ENCODE data around the gene ROBO1. TPM values are rescaled to one million over a fixed set of nuclear protein-coding genes. Genes with fewer than 3 reads are reported as not detected.

Gene ROBO1
- total RNA-seq, 1 experiment from 2014 or later: 35.5 TPM

- Histone ChIP-seq H3K36me3 (ENCODE audit: low read depth, low read length) (no peaks in the 10 kb centered on the region), H4K20me1 (ENCODE audit: low read length) (no peaks in the 10 kb centered on the region), H2AFZ (ENCODE audit: low read length) (no peak overlapping the region), H3K4me2 (ENCODE audit: low read length) (no peak overlapping the region), H3K27me3 (ENCODE audit: low read length) (no peaks in the 10 kb centered on the region), H3K27ac (ENCODE audit: low read length) (no peak overlapping the region), H3K9me2 (replicated peaks; ENCODE audit: low read length) (no peaks in the 10 kb centered on the region), H3K9me3 (ENCODE audit: low read length) (no peaks in the 10 kb centered on the region), H3F3A (ENCODE audit: low read length, unreplicated experiment) (no peaks in the 10 kb centered on the region), H3K9ac (ENCODE audit: low read length) (no peak overlapping the region), H3K4me1 (ENCODE audit: insufficient read depth, low read length) (no peaks in the 10 kb centered on the region), H3K4me3 (ENCODE audit: low read length) (no peak overlapping the region), H3K79me2 (ENCODE audit: low read length) (no peaks in the 10 kb centered on the region)
- ChIA-PET POLR2A (ENCODE audit: unreplicated experiment) (no interaction called here), CTCF (no interaction called here)
- no TSS peak for BruUV-seq (replicated peaks)
- TF ChIP-seq CTCF (conservative IDR thresholded peaks at IDR 0.05; ENCODE audit: low read depth, low read length): no peak
- TF ChIP-seq EZH2 (IDR thresholded peaks at IDR 0.05; ENCODE audit: low read length, unreplicated experiment): no peak
- TF ChIP-seq EZH2phosphoT487 (IDR thresholded peaks at IDR 0.05; ENCODE audit: borderline replicate concordance, low read length): no peak
- DNase-seq (no peak), ATAC-seq (no peak)
- intact Hi-C loops (cut with micrococcal nuclease): no loop called here
These were observed 16.1 kb downstream of the ROBO1 start for GRCh38 chr3:79751703-79752102.

- H3K9ac ChIP-seq (ENCODE audit: low read length): no peak overlapping the region
- H3K27me3 ChIP-seq (ENCODE audit: low read length): no peaks in the 10 kb centered on the region
- intact Hi-C loops (cut with micrococcal nuclease): no loop called here
- H3K79me2 ChIP-seq (ENCODE audit: low read length): no peaks in the 10 kb centered on the region
- H3K4me3 ChIP-seq (ENCODE audit: low read length): no peak overlapping the region
- TF ChIP-seq EZH2phosphoT487 (IDR thresholded peaks at IDR 0.05; ENCODE audit: borderline replicate concordance, low read length) (no peak), EZH2 (IDR thresholded peaks at IDR 0.05; ENCODE audit: low read length, unreplicated experiment) (no peak), CTCF (conservative IDR thresholded peaks at IDR 0.05; ENCODE audit: low read depth, low read length) (no peak)
- ATAC-seq (no peak), DNase-seq (no peak)
- CTCF ChIA-PET: no interaction called here
- no peak overlapping the region for H3K4me2 ChIP-seq (ENCODE audit: low read length)
- H3F3A ChIP-seq (ENCODE audit: low read length, unreplicated experiment): no peaks in the 10 kb centered on the region
- no peaks in the 10 kb centered on the region for H4K20me1 ChIP-seq (ENCODE audit: low read length)
- H3K27ac ChIP-seq (ENCODE audit: low read length): no peak overlapping the region
- no peaks in the 10 kb centered on the region for H3K4me1 ChIP-seq (ENCODE audit: insufficient read depth, low read length)
- no TSS peak for BruUV-seq (replicated peaks)
- H3K36me3 ChIP-seq (ENCODE audit: low read depth, low read length): no peaks in the 10 kb centered on the region
- POLR2A ChIA-PET (ENCODE audit: unreplicated experiment): no interaction called here
- H3K9me2 ChIP-seq (replicated peaks; ENCODE audit: low read length): no peaks in the 10 kb centered on the region
- no peaks in the 10 kb centered on the region for H3K9me3 ChIP-seq (ENCODE audit: low read length)
- H2AFZ ChIP-seq (ENCODE audit: low read length): no peak overlapping the region
These were observed 30.3 kb downstream of the ROBO1 start for GRCh38 chr3:79737530-79737929.

- DNase-seq: peak; percentile 51
- TF ChIP-seq EZH2phosphoT487 (IDR thresholded peaks at IDR 0.05; ENCODE audit: borderline replicate concordance, low read length): no peak
- no peak for TF ChIP-seq CTCF (conservative IDR thresholded peaks at IDR 0.05; ENCODE audit: low read depth, low read length)
- no peak for TF ChIP-seq EZH2 (IDR thresholded peaks at IDR 0.05; ENCODE audit: low read length, unreplicated experiment)
These were observed 38.7 kb downstream of the ROBO1 start for GRCh38 chr3:79729096-79729495.

More at GRCh38 chr3:79729096-79729495, 38.7 kb downstream of the ROBO1 start:
- Histone ChIP-seq H3K36me3 (ENCODE audit: low read depth, low read length) (no peaks in the 10 kb centered on the region), H3K9me2 (replicated peaks; ENCODE audit: low read length) (no peaks in the 10 kb centered on the region), H3K4me2 (ENCODE audit: low read length) (no peak overlapping the region), H3K4me1 (ENCODE audit: insufficient read depth, low read length) (no peaks in the 10 kb centered on the region), H3K4me3 (ENCODE audit: low read length) (no peak overlapping the region), H3F3A (ENCODE audit: low read length, unreplicated experiment) (no peaks in the 10 kb centered on the region), H3K27me3 (ENCODE audit: low read length) (no peaks in the 10 kb centered on the region), H3K9ac (ENCODE audit: low read length) (no peak overlapping the region), H3K79me2 (ENCODE audit: low read length) (no peaks in the 10 kb centered on the region), H3K27ac (ENCODE audit: low read length) (no peak overlapping the region), H4K20me1 (ENCODE audit: low read length) (no peaks in the 10 kb centered on the region), H3K9me3 (ENCODE audit: low read length) (no peaks in the 10 kb centered on the region), H2AFZ (ENCODE audit: low read length) (no peak overlapping the region)
- no TSS peak for BruUV-seq (replicated peaks)
- POLR2A ChIA-PET (ENCODE audit: unreplicated experiment): no interaction called here
- ATAC-seq: no peak
- intact Hi-C loops (cut with micrococcal nuclease): no loop called here
- CTCF ChIA-PET: no interaction called here

All from PC-3 (cell line).